Gastrocnemius medialis (tissue), 4 donors: Measurements from ENCODE around the gene NT5C1B. TPM values are rescaled to one million over a fixed set of nuclear protein-coding genes. Genes with fewer than 3 reads are reported as not detected.

Experiments used
- ATAC-seq, 2 donors: fragments of 150-250 bp; one replicate each; pipeline ENCODE4 v1.9.1; 2016
- DNase-seq, 2 donors: peaks; one replicate each; pipeline ENCODE4 v3.0.0-alpha.2; 2019
- H3K27ac ChIP-seq, 4 donors: fragments of 200-600 bp; sonication (generic); 1 replicate in 1 of 4; 2 replicates in 3 of 4; pipeline ENCODE4 v1.5.1; 2016 to 2018; ENCODE audit warnings: mild to moderate bottlenecking in 2 of 4, moderate library complexity in 1 of 4
- H3K27me3 ChIP-seq, 3 donors: fragments of 200-600 bp; sonication (generic) in 2 of 3; 1 replicate in 1 of 3; 2 replicates in 2 of 3; pipeline versions ENCODE4 v1.5.1 to v1.6.0; 2016 to 2019; ENCODE audit warnings: mild to moderate bottlenecking in 1 of 3, moderate library complexity in 1 of 3
- H3K36me3 ChIP-seq, 2 donors: fragments of 200-600 bp; sonication (generic) in 1 of 2; one replicate each; pipeline ENCODE4 v1.5.1; 2017 to 2018
- H3K4me1 ChIP-seq, 2 donors: fragments of 200-600 bp; sonication (generic) in 1 of 2; one replicate each; pipeline ENCODE4 v1.5.1; 2016 to 2017; ENCODE audit warnings: mild to moderate bottlenecking in 2 of 2
- H3K4me3 ChIP-seq, 4 donors: fragments of 200-600 bp; sonication (generic) in 3 of 4; 1 replicate in 1 of 4; 2 replicates in 3 of 4; pipeline ENCODE4 v1.5.1; 2016 to 2019; ENCODE audit warnings: mild to moderate bottlenecking in 2 of 4
- H3K9me3 ChIP-seq, 3 donors: fragments of 200-600 bp; sonication (generic) in 2 of 3; 1 replicate in 1 of 3; 2 replicates in 2 of 3; pipeline ENCODE4 v1.5.1; 2016 to 2019
- POLR2A ChIP-seq, 2 donors: fragments of 450-650 bp; IDR thresholded peaks; one replicate each; pipeline ENCODE4 v1.6.1; 2017; ENCODE audit warnings: antibody characterized with exemption in 2 of 2, mild to moderate bottlenecking in 2 of 2, moderate library complexity in 2 of 2
- in situ Hi-C, 4 donors: fragments of 200-750 bp; cut with MboI; loops; one replicate each; pipeline versions ENCODE4 v1.15.0 to v1.8.0; 2017; ENCODE audit warnings: low sequenced_read_pairs in 4 of 4
- intact Hi-C: fragments of 100-400 bp; cut with DNase I; formaldehyde crosslinking; loops from one replicate; pipeline ENCODE4 v1.15.1; 2023; ENCODE audit warnings: low total_unique reads
- total RNA-seq, 4 donors: library from RNA; depleted of rRNA; stranded (reverse); fragments of >200 nt; gene quantifications; one replicate each; pipeline versions ENCODE4 v1.1.0 to v1.2.3, GENCODE V29; 2016
- TF ChIP-seq, protein P1 (sequence below), 5 experiments: fragments of 450-650 bp in 3 of 5; fragments of 200-600 bp in 2 of 5; sonication (generic) in 2 of 5; IDR thresholded peaks in 4 of 5; conservative IDR thresholded peaks in 1 of 5; 1 replicate in 4 of 5; 2 replicates in 1 of 5; pipeline ENCODE4 v1.5.1; 2016 to 2019; ENCODE audit warnings: antibody characterized with exemption in 5 of 5, mild to moderate bottlenecking in 3 of 5, moderate library complexity in 3 of 5

The NT5C1B gene
- total RNA-seq, 4 donors from 2014 or later: not detected

- ATAC-seq: no peak
- no peak overlapping the region for H3K27ac ChIP-seq
- H3K4me1 ChIP-seq: peaks cover 38 to 39% of the 10 kb centered on the region in 2 donors
- H3K36me3 ChIP-seq: peaks cover 0 to 8% of the 10 kb centered on the region in 2 donors
- H3K4me3 ChIP-seq: no peak overlapping the region
- TF ChIP-seq, protein P1, sequence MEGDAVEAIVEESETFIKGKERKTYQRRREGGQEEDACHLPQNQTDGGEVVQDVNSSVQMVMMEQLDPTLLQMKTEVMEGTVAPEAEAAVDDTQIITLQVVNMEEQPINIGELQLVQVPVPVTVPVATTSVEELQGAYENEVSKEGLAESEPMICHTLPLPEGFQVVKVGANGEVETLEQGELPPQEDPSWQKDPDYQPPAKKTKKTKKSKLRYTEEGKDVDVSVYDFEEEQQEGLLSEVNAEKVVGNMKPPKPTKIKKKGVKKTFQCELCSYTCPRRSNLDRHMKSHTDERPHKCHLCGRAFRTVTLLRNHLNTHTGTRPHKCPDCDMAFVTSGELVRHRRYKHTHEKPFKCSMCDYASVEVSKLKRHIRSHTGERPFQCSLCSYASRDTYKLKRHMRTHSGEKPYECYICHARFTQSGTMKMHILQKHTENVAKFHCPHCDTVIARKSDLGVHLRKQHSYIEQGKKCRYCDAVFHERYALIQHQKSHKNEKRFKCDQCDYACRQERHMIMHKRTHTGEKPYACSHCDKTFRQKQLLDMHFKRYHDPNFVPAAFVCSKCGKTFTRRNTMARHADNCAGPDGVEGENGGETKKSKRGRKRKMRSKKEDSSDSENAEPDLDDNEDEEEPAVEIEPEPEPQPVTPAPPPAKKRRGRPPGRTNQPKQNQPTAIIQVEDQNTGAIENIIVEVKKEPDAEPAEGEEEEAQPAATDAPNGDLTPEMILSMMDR (IDR thresholded peaks at IDR 0.05 in 4 of 5, conservative IDR thresholded peaks at IDR 0.05 in 1 of 5): no peak
- no peak for TF ChIP-seq POLR2A (IDR thresholded peaks at IDR 0.05)
- no peak for DNase-seq
- no peaks in the 10 kb centered on the region for H3K9me3 ChIP-seq
- no peaks in the 10 kb centered on the region for H3K27me3 ChIP-seq
- intact Hi-C loops: no loop called here
- in situ Hi-C loops: loop anchor here in 1 of 4 donors (25.0 kb wide), 1 partner anchor 785 kb away; no protein-coding TSS in a partner anchor
These were observed 36.9 kb downstream of the NT5C1B start for GRCh38 chr2:18552351-18553077.

DNA sequence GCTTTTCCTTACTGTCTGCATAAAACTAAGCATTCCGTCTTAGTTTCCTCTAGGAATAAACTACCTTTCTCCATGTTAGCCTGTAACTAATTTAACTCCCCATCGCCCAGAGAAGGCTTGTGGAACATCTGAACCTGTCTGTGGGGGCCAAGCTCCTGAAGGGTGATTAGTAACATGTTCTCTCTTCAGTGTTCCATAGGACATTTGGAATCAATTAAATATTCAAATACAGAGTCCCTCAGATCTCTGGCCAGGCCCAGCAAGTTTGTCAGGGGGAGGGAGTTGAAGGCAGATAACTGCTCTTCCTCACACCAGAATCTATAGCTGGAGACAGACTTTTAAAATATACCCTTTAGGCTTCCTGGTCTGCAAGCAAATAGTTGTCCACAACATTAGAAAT lies 37.7 kb downstream of the NT5C1B start:
- Histone ChIP-seq H3K36me3 (peaks cover 0 to 8% of the 10 kb centered on the region in 2 donors), H3K27me3 (no peaks in the 10 kb centered on the region), H3K4me3 (no peak overlapping the region), H3K27ac (no peak overlapping the region), H3K4me1 (peaks cover 29 to 36% of the 10 kb centered on the region in 2 donors), H3K9me3 (no peaks in the 10 kb centered on the region)
- no peak for TF ChIP-seq POLR2A (IDR thresholded peaks at IDR 0.05)
- TF ChIP-seq, protein P1 (IDR thresholded peaks at IDR 0.05 in 4 of 5, conservative IDR thresholded peaks at IDR 0.05 in 1 of 5): no peak
- intact Hi-C loops (no loop called here), in situ Hi-C loops (loop anchor here in 1 of 4 donors (25.0 kb wide), 1 partner anchor 786 kb away; no protein-coding TSS in a partner anchor)
- ATAC-seq (no peak), DNase-seq (no peak)

- no peak for ATAC-seq
- no peak overlapping the region for H3K4me3 ChIP-seq
- H3K9me3 ChIP-seq: no peaks in the 10 kb centered on the region
- TF ChIP-seq, protein P1 (IDR thresholded peaks at IDR 0.05 in 4 of 5, conservative IDR thresholded peaks at IDR 0.05 in 1 of 5): no peak
- no peak for TF ChIP-seq POLR2A (IDR thresholded peaks at IDR 0.05)
- intact Hi-C loops (no loop called here), in situ Hi-C loops (loop anchor here in 1 of 4 donors (25.0 kb wide), 1 partner anchor 786 kb away; no protein-coding TSS in a partner anchor)
- no peaks in the 10 kb centered on the region for H3K27me3 ChIP-seq
- H3K4me1 ChIP-seq: peaks cover 29 to 37% of the 10 kb centered on the region in 2 donors
- H3K36me3 ChIP-seq: peaks cover 0 to 8% of the 10 kb centered on the region in 2 donors
- no peak overlapping the region for H3K27ac ChIP-seq
- DNase-seq: no peak
These were observed 38.2 kb downstream of the NT5C1B start for GRCh38 chr2:18551169-18551568.

- Histone ChIP-seq H3K27ac (no peak overlapping the region), H3K36me3 (peaks cover 0 to 8% of the 10 kb centered on the region in 2 donors), H3K27me3 (no peaks in the 10 kb centered on the region), H3K4me3 (no peak overlapping the region), H3K4me1 (peaks cover 29 to 37% of the 10 kb centered on the region in 2 donors), H3K9me3 (no peaks in the 10 kb centered on the region)
- intact Hi-C loops: no loop called here
- DNase-seq (no peak), ATAC-seq (no peak)
- in situ Hi-C loops: loop anchor here in 1 of 4 donors (25.0 kb wide), 1 partner anchor 787 kb away; no protein-coding TSS in a partner anchor
- TF ChIP-seq POLR2A (IDR thresholded peaks at IDR 0.05): no peak
- TF ChIP-seq, protein P1 (IDR thresholded peaks at IDR 0.05 in 4 of 5, conservative IDR thresholded peaks at IDR 0.05 in 1 of 5): no peak
These were observed 38.9 kb downstream of the NT5C1B start for GRCh38 chr2:18550433-18550832.
